ENCODE data around the gene SEMA5A. TPM values are rescaled to one million over a fixed set of nuclear protein-coding genes. Genes with fewer than 3 reads are reported as not detected.

The SEMA5A gene
- total RNA-seq, 1 donor from 2014 or later, result 38.9 TPM

GRCh38 chr5:9564752-9565151, 18.9 kb upstream of the SEMA5A start:
- H3K4me3 ChIP-seq, result no peak overlapping the region
- DNase-seq, result no peak
- no peaks in the 10 kb centered on the region for H3K4me1 ChIP-seq
- TF ChIP-seq CTCF (IDR thresholded peaks at IDR 0.05), result no peak
- ATAC-seq, result no peak
- no peaks in the 10 kb centered on the region for H3K27me3 ChIP-seq
- H3K36me3 ChIP-seq, result no peaks in the 10 kb centered on the region
- intact Hi-C loops (cut with DNase I), result no loop called here
- H3K9me3 ChIP-seq, result no peaks in the 10 kb centered on the region
- H3K27ac ChIP-seq, result no peak overlapping the region

- ATAC-seq, result no peak
- intact Hi-C loops (cut with DNase I), result no loop called here
- no peak for DNase-seq
- Histone ChIP-seq H3K27me3 (no peaks in the 10 kb centered on the region), H3K27ac (no peak overlapping the region), H3K9me3 (no peaks in the 10 kb centered on the region), H3K4me1 (no peaks in the 10 kb centered on the region), H3K36me3 (no peaks in the 10 kb centered on the region), H3K4me3 (no peak overlapping the region)
- TF ChIP-seq CTCF (IDR thresholded peaks at IDR 0.05), result no peak
Observed at GRCh38 chr5:9562141-9562540, 16.3 kb upstream of the SEMA5A start.

- intact Hi-C loops (cut with DNase I), result no loop called here
- Histone ChIP-seq H3K4me1 (no peaks in the 10 kb centered on the region), H3K27me3 (no peaks in the 10 kb centered on the region), H3K4me3 (no peak overlapping the region), H3K27ac (no peak overlapping the region), H3K36me3 (no peaks in the 10 kb centered on the region), H3K9me3 (no peaks in the 10 kb centered on the region)
- TF ChIP-seq CTCF (IDR thresholded peaks at IDR 0.05), result no peak
- no peak for ATAC-seq
- no peak for DNase-seq
Observed at GRCh38 chr5:9559965-9560364, 14.1 kb upstream of the SEMA5A start.

GRCh38 chr5:9558319-9558965, 12.6 kb upstream of the SEMA5A start:
- intact Hi-C loops (cut with DNase I), result no loop called here
- ATAC-seq (no peak), DNase-seq (no peak)
- no peaks in the 10 kb centered on the region for H3K9me3 ChIP-seq
- H3K4me3 ChIP-seq, result no peak overlapping the region
- no peak for TF ChIP-seq CTCF (IDR thresholded peaks at IDR 0.05)
- no peaks in the 10 kb centered on the region for H3K36me3 ChIP-seq
- H3K27ac ChIP-seq, result no peak overlapping the region
- H3K27me3 ChIP-seq, result no peaks in the 10 kb centered on the region
- no peaks in the 10 kb centered on the region for H3K4me1 ChIP-seq

GRCh38 chr5:9557696-9558095, 11.8 kb upstream of the SEMA5A start:
- no peak for TF ChIP-seq CTCF (IDR thresholded peaks at IDR 0.05)

GRCh38 chr5:9555961-9556360, 10.1 kb upstream of the SEMA5A start:
- Histone ChIP-seq H3K4me3 (no peak overlapping the region), H3K27ac (no peak overlapping the region), H3K36me3 (no peaks in the 10 kb centered on the region), H3K27me3 (no peaks in the 10 kb centered on the region), H3K9me3 (no peaks in the 10 kb centered on the region), H3K4me1 (no peaks in the 10 kb centered on the region)
- DNase-seq (no peak), ATAC-seq (no peak)
- TF ChIP-seq CTCF (IDR thresholded peaks at IDR 0.05), result no peak
- intact Hi-C loops (cut with DNase I), result no loop called here

More at GRCh38 chr5:9557696-9558095, 11.8 kb upstream of the SEMA5A start:
- Histone ChIP-seq H3K4me1 (no peaks in the 10 kb centered on the region), H3K27ac (no peak overlapping the region), H3K36me3 (no peaks in the 10 kb centered on the region), H3K27me3 (no peaks in the 10 kb centered on the region), H3K9me3 (no peaks in the 10 kb centered on the region), H3K4me3 (no peak overlapping the region)
- intact Hi-C loops (cut with DNase I), result no loop called here
- DNase-seq (no peak), ATAC-seq (no peak)
